H1 (cell line): ENCODE results near the gene TGIF1. TPM values are rescaled to one million over a fixed set of nuclear protein-coding genes. Genes with fewer than 3 reads are reported as not detected.

ENCODE experiments used
- CTCF ChIA-PET: fragments of 300-600 bp; sonication (Branson Sonifier 250); formaldehyde crosslinking; loops from one replicate; lab custom pipeline; 2021; ENCODE audit not compliant: partially characterized antibody; lab: Charles Lee
- POLR2A ChIA-PET: fragments of 300-600 bp; sonication (Branson Sonifier 250); formaldehyde crosslinking; loops from one replicate; lab custom pipeline; 2021; ENCODE audit warnings: inconsistent platforms; ENCODE audit not compliant: partially characterized antibody; lab: Charles Lee
- DNase-seq, 2 experiments: peaks; one replicate each; pipeline versions ENCODE4 v3.0.0 to v3.0.0-alpha.2; 2010 to 2022; ENCODE audit warnings: low spot score in 2 of 2, low read depth in 1 of 2, mixed read lengths in 1 of 2
- FAIRE-seq: peaks from 2 replicates; lab custom pipeline; 2011; peaks lifted over from hg19 to GRCh38; lab: Jason Lieb, UNC
- H2AFZ ChIP-seq: 2 replicates; pipeline ENCODE4 v1.8.1; 2012; ENCODE audit warnings: low read length, inconsistent platforms
- H2AK5ac ChIP-seq: 2 replicates; pipeline ENCODE4 v1.6.1; 2013; ENCODE audit warnings: low read depth, low read length
- H2BK120ac ChIP-seq: replicated peaks from 2 replicates; pipeline ENCODE3; 2013; ENCODE audit warnings: low read depth, low read length, inconsistent platforms
- H2BK12ac ChIP-seq: 2 replicates; pipeline ENCODE4 v1.6.1; 2013; ENCODE audit warnings: low read depth, low read length
- H2BK15ac ChIP-seq: 2 replicates; pipeline ENCODE4 v1.6.1; 2013; ENCODE audit warnings: low read length
- H2BK20ac ChIP-seq: 2 replicates; pipeline ENCODE4 v1.6.1; 2013; ENCODE audit warnings: low read length
- H2BK5ac ChIP-seq: 2 replicates; pipeline ENCODE4 v1.6.1; 2013; ENCODE audit warnings: low read depth, low read length
- H3K14ac ChIP-seq: 2 replicates; pipeline ENCODE4 v1.6.1; 2013; ENCODE audit warnings: inconsistent platforms; ENCODE audit not compliant: insufficient read length
- H3K18ac ChIP-seq: 2 replicates; pipeline ENCODE4 v1.6.1; 2013; ENCODE audit warnings: low read length; ENCODE audit errors: extremely low read depth
- H3K23ac ChIP-seq: 2 replicates; pipeline ENCODE4 v1.6.1; 2013; ENCODE audit warnings: inconsistent platforms; ENCODE audit not compliant: insufficient read length
- H3K23me2 ChIP-seq: 2 replicates; pipeline ENCODE4 v1.6.1; 2013; ENCODE audit warnings: low read depth, low read length
- H3K27ac ChIP-seq: 2 replicates; pipeline ENCODE4 v1.6.1; 2011; ENCODE audit warnings: low read depth, low read length, inconsistent platforms
- H3K27me3 ChIP-seq, 4 experiments: replicated peaks in 1 of 4; 1 replicate in 1 of 4; 2 replicates in 3 of 4; pipeline versions ENCODE4 v1.6.1 to v1.8.1; 2011 to 2013; ENCODE audit warnings: low read length in 3 of 4, mild to moderate bottlenecking in 3 of 4, inconsistent platforms in 2 of 4, mixed read lengths in 2 of 4, moderate library complexity in 1 of 4; ENCODE audit not compliant: control insufficient read depth in 3 of 4, insufficient read depth in 3 of 4; ENCODE audit errors: extremely low read depth in 1 of 4
- H3K36me3 ChIP-seq, 4 experiments: 2 replicates each; pipeline versions ENCODE4 v1.6.1 to v1.8.1; 2011 to 2013; ENCODE audit warnings: mild to moderate bottlenecking in 4 of 4, low read length in 3 of 4, moderate library complexity in 2 of 4, control low read depth in 1 of 4, inconsistent platforms in 1 of 4; ENCODE audit not compliant: insufficient read depth in 4 of 4, control insufficient read depth in 2 of 4
- H3K4ac ChIP-seq: replicated peaks from 2 replicates; pipeline ENCODE3; 2013; ENCODE audit warnings: low read length, low read depth, mixed read lengths, inconsistent platforms; ENCODE audit not compliant: insufficient read length
- H3K4me1 ChIP-seq, 4 experiments: replicated peaks in 1 of 4; 1 replicate in 1 of 4; 2 replicates in 3 of 4; pipeline versions ENCODE4 v1.6.1 to v1.8.1; 2011 to 2013; ENCODE audit warnings: low read length in 3 of 4, inconsistent platforms in 2 of 4, mixed read lengths in 1 of 4; ENCODE audit not compliant: insufficient read depth in 4 of 4, control insufficient read depth in 3 of 4
- H3K4me2 ChIP-seq, 2 experiments: 2 replicates each; pipeline versions ENCODE4 v1.6.1 to v1.8.1; 2011 to 2013; ENCODE audit warnings: low read depth in 2 of 2, low read length in 2 of 2, control low read depth in 1 of 2, inconsistent platforms in 1 of 2, mild to moderate bottlenecking in 1 of 2; ENCODE audit not compliant: insufficient read depth in 1 of 2
- H3K4me3 ChIP-seq, 4 experiments: fragments of 200-600, 300-600 bp in 1 of 4; sonication (generic), shearing (Covaris generic), sonication (Bioruptor Twin) in 1 of 4; 2 replicates each; pipeline versions ENCODE4 v1.5.1 to v1.8.1; 2011 to 2016; ENCODE audit warnings: low read length in 4 of 4, low read depth in 3 of 4, control low read depth in 2 of 4, inconsistent platforms in 2 of 4, mild to moderate bottlenecking in 2 of 4, mixed read lengths in 1 of 4, moderate library complexity in 1 of 4; ENCODE audit not compliant: insufficient read depth in 2 of 4; ENCODE audit errors: extremely low read depth in 1 of 4
- H3K56ac ChIP-seq: replicated peaks from 2 replicates; pipeline ENCODE3; 2013; ENCODE audit warnings: low read depth, mild to moderate bottlenecking, mixed read lengths, low read length, inconsistent platforms; ENCODE audit not compliant: insufficient read length
- H3K79me1 ChIP-seq: 2 replicates; pipeline ENCODE4 v1.6.1; 2013; ENCODE audit warnings: low read depth, low read length, control low read depth
- H3K79me2 ChIP-seq, 2 experiments: 2 replicates each; pipeline versions ENCODE4 v1.6.1 to v1.8.1; 2012 to 2013; ENCODE audit warnings: low read length in 2 of 2, mild to moderate bottlenecking in 2 of 2, inconsistent platforms in 1 of 2; ENCODE audit not compliant: insufficient read depth in 2 of 2, control insufficient read depth in 1 of 2
- H3K9ac ChIP-seq, 4 experiments: replicated peaks in 1 of 4; 1 replicate in 1 of 4; 2 replicates in 3 of 4; pipeline versions ENCODE4 v1.6.1 to v1.8.1; 2011 to 2013; ENCODE audit warnings: low read depth in 3 of 4, low read length in 3 of 4, control low read depth in 2 of 4, mild to moderate bottlenecking in 2 of 4, moderate library complexity in 2 of 4, inconsistent platforms in 1 of 4; ENCODE audit errors: extremely low read depth in 1 of 4
- H3K9me3 ChIP-seq, 2 experiments: 2 replicates each; pipeline versions ENCODE4 v1.6.1 to v1.8.1; 2012 to 2013; ENCODE audit warnings: mild to moderate bottlenecking in 2 of 2, moderate library complexity in 2 of 2, control low read depth in 1 of 2, inconsistent platforms in 1 of 2, low read depth in 1 of 2, low read length in 1 of 2, mixed read lengths in 1 of 2; ENCODE audit not compliant: insufficient read depth in 2 of 2
- H4K20me1 ChIP-seq, 2 experiments: replicated peaks in 1 of 2; 2 replicates each; pipeline versions ENCODE3 to v1.8.1; 2011 to 2013; ENCODE audit warnings: inconsistent platforms in 2 of 2, low read length in 2 of 2, mild to moderate bottlenecking in 1 of 2; ENCODE audit not compliant: insufficient read depth in 2 of 2, control insufficient read depth in 1 of 2
- H4K5ac ChIP-seq: 2 replicates; pipeline ENCODE4 v1.6.1; 2013; ENCODE audit warnings: low read length, low read depth, mixed read lengths, inconsistent platforms; ENCODE audit not compliant: insufficient read length
- H4K8ac ChIP-seq: 2 replicates; pipeline ENCODE4 v1.8.0; 2013; ENCODE audit warnings: mild to moderate bottlenecking, moderate library complexity, low read length, inconsistent platforms; ENCODE audit not compliant: insufficient read depth; ENCODE audit errors: extremely low read depth
- H4K91ac ChIP-seq: replicated peaks from 2 replicates; pipeline ENCODE3; 2013; ENCODE audit warnings: low read length, mixed read lengths, inconsistent platforms; ENCODE audit not compliant: insufficient read length
- ASH2L ChIP-seq: fragments of 200-600, 300-600 bp; sonication (generic); IDR thresholded peaks from one replicate; pipeline ENCODE4 v1.7.1; 2017; ENCODE audit warnings: low read length
- BCL11A ChIP-seq, 2 experiments: IDR thresholded peaks; one replicate each; pipeline ENCODE4 v1.6.1; 2011; ENCODE audit warnings: low read depth in 2 of 2, low read length in 2 of 2, mild to moderate bottlenecking in 2 of 2
- CBX5 ChIP-seq: fragments of 300-800, 300-1000 bp; sonication (generic); IDR thresholded peaks from 2 replicates; pipeline ENCODE4 v1.7.1; 2016; ENCODE audit warnings: antibody characterized with exemption, low read length, low read depth
- NRF1 ChIP-seq: IDR thresholded peaks from 2 replicates; pipeline ENCODE4 v1.6.1; 2011; ENCODE audit warnings: mild to moderate bottlenecking, low read depth, low read length, improper control_type of control experiment
- PHF8 ChIP-seq: fragments of 200-600 bp; sonication (generic); conservative IDR thresholded peaks from 2 replicates; pipeline ENCODE4 v1.7.1; 2012; ENCODE audit warnings: low read depth, mild to moderate bottlenecking, inconsistent platforms, low read length, moderate library complexity
- POU5F1 ChIP-seq: IDR thresholded peaks from 2 replicates; pipeline ENCODE4 v1.6.1; 2011; ENCODE audit warnings: low read depth, mild to moderate bottlenecking, low read length, moderate library complexity
- RFX5 ChIP-seq: IDR thresholded peaks from 2 replicates; pipeline ENCODE4 v1.6.1; 2011; ENCODE audit warnings: low read depth, low read length, improper control_type of control experiment, borderline replicate concordance
- SIRT6 ChIP-seq: IDR thresholded peaks from one replicate; pipeline ENCODE4 v1.7.1; 2012; ENCODE audit warnings: low read length, inconsistent platforms
- SP4 ChIP-seq: IDR thresholded peaks from 2 replicates; pipeline ENCODE4 v1.6.1; 2012; ENCODE audit warnings: low read length, inconsistent platforms
- ZNF274 ChIP-seq: IDR thresholded peaks from 2 replicates; pipeline ENCODE4 v1.7.0; 2012; ENCODE audit warnings: low read length, borderline replicate concordance; ENCODE audit errors: extremely low read depth
- WGBS, 2 experiments: shearing (Covaris generic) in 1 of 2; methylation state at CpG; one replicate each; pipeline versions ENCODE4 v1.1.6 to v1.1.7; 2013 to 2015; ENCODE audit warnings: low lambda C conversion rate in 2 of 2, mixed read lengths in 2 of 2, inconsistent platforms in 1 of 2, low coverage in 1 of 2, missing lambda C conversion rate in 1 of 2; ENCODE audit not compliant: insufficient replicate concordance in 2 of 2, insufficient coverage in 1 of 2, insufficient read length in 1 of 2; ENCODE audit errors: extremely low coverage in 1 of 2, missing lambda C conversion rate in 1 of 2; 5-methylcytosine and 5-hydroxymethylcytosine counted together
- polyA plus RNA-seq, 7 experiments: library from polyadenylated mRNA; depleted of rRNA in 3 of 7; stranded (reverse) in 5 of 7; unstranded in 2 of 7; fragments of >200 nt in 5 of 7; fragments of 200-250 nt in 2 of 7; gene quantifications; 1 replicate in 5 of 7; 2 replicates in 1 of 7; 4 replicates in 1 of 7; pipeline versions ENCODE4 v1.2.1 to v1.2.3, GENCODE V29; 2011 to 2013; ENCODE audit warnings: missing spikeins in 2 of 7, mixed read lengths in 2 of 7
- total RNA-seq: library from RNA; stranded (reverse); fragmentation: NEBNext Ultra II Directional; extraction: Animal tissue kit (Norgen Biotek cat#: 25700); gene quantifications from 2 replicates; pipeline ENCODE4 v1.2.1, GENCODE V29; 2021

The TGIF1 gene
- total and polyA plus RNA-seq, 2 of the 8 experiments (the other 6 are each of a cell fraction or from before 2014, with no cell fraction given): 256 to 262 TPM

DNA sequence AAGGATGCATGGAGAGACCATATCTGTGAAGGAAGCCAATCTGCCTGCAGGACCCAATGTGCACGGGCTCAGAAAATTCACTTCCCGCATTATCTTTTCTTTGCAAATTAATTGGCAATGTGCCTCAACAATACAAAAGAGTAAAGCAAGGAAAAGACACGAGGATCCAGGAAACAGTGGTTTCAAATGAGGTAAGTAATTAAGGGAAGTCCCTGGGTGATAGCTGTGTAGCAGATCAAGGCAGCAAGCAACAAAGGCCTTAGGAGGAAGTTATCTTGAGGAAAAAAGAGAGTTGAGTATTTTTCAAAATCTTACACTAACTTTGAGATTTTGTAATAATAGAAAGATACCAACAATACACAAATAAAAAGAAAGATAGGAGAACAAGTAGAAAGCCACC lies 44.3 kb upstream of the TGIF1 start:
- Histone ChIP-seq H3K4me3 (no peak overlapping the region), H3K4me2 (no peak overlapping the region), H3K27me3 (no peaks in the 10 kb centered on the region), H3K4me1 (no peaks in the 10 kb centered on the region), H2BK20ac (no peak overlapping the region), H2BK5ac (no peak overlapping the region), H3K23me2 (no peaks in the 10 kb centered on the region), H3K79me2 (no peaks in the 10 kb centered on the region), H2BK120ac (no peak overlapping the region), H4K91ac (no peak overlapping the region), H3K4ac (no peak overlapping the region), H3K23ac (no peak overlapping the region), H2BK15ac (no peak overlapping the region), H3K56ac (no peak overlapping the region), H3K18ac (no peak overlapping the region), H4K8ac (no peak overlapping the region), H2AK5ac (no peak overlapping the region), H2AFZ (no peak overlapping the region), H3K9me3 (no peaks in the 10 kb centered on the region), H3K27ac (no peak overlapping the region), H4K5ac (no peak overlapping the region), H3K36me3 (no peaks in the 10 kb centered on the region), H3K14ac (no peak overlapping the region), H3K79me1 (no peaks in the 10 kb centered on the region), H2BK12ac (no peak overlapping the region), H3K9ac (no peak overlapping the region), H4K20me1 (no peaks in the 10 kb centered on the region)
- ChIA-PET CTCF (interaction anchor here (1.1 to 1.2 kb wide), 2 partner anchors 11 to 70 kb away, joined by 3 read pairs; no protein-coding TSS in a partner anchor), POLR2A (interaction anchor here (2.3 kb wide), 1 partner anchor 47 kb away, joined by 5 read pairs; no protein-coding TSS in a partner anchor)
- TF ChIP-seq SP4: no peak
- no peak for TF ChIP-seq ASH2L
- no peak for TF ChIP-seq PHF8
- TF ChIP-seq RFX5: no peak
- TF ChIP-seq SIRT6: no peak
- no peak for TF ChIP-seq NRF1
- no peak for TF ChIP-seq ZNF274
- TF ChIP-seq CBX5: no peak
- no peak for TF ChIP-seq BCL11A (IDR thresholded peaks at IDR 0.05; ENCODE audit: low read depth in 2 of 2, low read length in 2 of 2)
- no peak for TF ChIP-seq POU5F1
- 53% methylated on average over 3 of the region's 3 CpGs; no CpG with 5 or more reads in 1 of the 2 experiments for WGBS, 2 experiments
- no peak for FAIRE-seq
- DNase-seq: no peak
